Bronchial epithelial cell (primary cell): ENCODE data around the gene C16orf92. TPM values are rescaled to one million over a fixed set of nuclear protein-coding genes. Genes with fewer than 3 reads are reported as not detected.

Experiments
- DNase-seq: peaks from one replicate; pipeline ENCODE4 v3.0.0-alpha.2; 2010; ENCODE audit warnings: low read depth
- FAIRE-seq: peaks from 2 replicates; lab custom pipeline; 2011; peaks lifted over from hg19 to GRCh38; lab: Jason Lieb, UNC
- H3K27me3 ChIP-seq: 2 replicates; pipeline ENCODE4 v1.5.1; 2011; ENCODE audit warnings: low read length; ENCODE audit not compliant: control insufficient read depth, insufficient read depth
- H3K36me3 ChIP-seq: 2 replicates; pipeline ENCODE4 v1.5.1; 2011; ENCODE audit warnings: low read length; ENCODE audit not compliant: control insufficient read depth, insufficient read depth
- H3K4me3 ChIP-seq: 2 replicates; pipeline ENCODE4 v1.5.1; 2011; ENCODE audit warnings: mild to moderate bottlenecking, low read depth, low read length, control low read depth
- total RNA-seq: library from RNA; depleted of rRNA; stranded (reverse); fragments of >200 nt; gene quantifications from 2 replicates; pipeline ENCODE4 v1.2.1, GENCODE V29; 2014
- TF ChIP-seq, protein P1 (sequence below): IDR thresholded peaks from 2 replicates; pipeline ENCODE4 v1.5.1; 2011; ENCODE audit warnings: mild to moderate bottlenecking, moderate library complexity, low read length, control low read depth, inconsistent platforms; ENCODE audit not compliant: insufficient read depth, severe bottlenecking

Gene C16orf92
- total RNA-seq, 1 donor from 2014 or later = not detected

- DNase-seq = peak; percentile 41
- no peak for FAIRE-seq
- TF ChIP-seq, protein P1, sequence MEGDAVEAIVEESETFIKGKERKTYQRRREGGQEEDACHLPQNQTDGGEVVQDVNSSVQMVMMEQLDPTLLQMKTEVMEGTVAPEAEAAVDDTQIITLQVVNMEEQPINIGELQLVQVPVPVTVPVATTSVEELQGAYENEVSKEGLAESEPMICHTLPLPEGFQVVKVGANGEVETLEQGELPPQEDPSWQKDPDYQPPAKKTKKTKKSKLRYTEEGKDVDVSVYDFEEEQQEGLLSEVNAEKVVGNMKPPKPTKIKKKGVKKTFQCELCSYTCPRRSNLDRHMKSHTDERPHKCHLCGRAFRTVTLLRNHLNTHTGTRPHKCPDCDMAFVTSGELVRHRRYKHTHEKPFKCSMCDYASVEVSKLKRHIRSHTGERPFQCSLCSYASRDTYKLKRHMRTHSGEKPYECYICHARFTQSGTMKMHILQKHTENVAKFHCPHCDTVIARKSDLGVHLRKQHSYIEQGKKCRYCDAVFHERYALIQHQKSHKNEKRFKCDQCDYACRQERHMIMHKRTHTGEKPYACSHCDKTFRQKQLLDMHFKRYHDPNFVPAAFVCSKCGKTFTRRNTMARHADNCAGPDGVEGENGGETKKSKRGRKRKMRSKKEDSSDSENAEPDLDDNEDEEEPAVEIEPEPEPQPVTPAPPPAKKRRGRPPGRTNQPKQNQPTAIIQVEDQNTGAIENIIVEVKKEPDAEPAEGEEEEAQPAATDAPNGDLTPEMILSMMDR = no peak
Observed at GRCh38 chr16:30053376-30054015, 30.5 kb downstream of the C16orf92 start.

DNA sequence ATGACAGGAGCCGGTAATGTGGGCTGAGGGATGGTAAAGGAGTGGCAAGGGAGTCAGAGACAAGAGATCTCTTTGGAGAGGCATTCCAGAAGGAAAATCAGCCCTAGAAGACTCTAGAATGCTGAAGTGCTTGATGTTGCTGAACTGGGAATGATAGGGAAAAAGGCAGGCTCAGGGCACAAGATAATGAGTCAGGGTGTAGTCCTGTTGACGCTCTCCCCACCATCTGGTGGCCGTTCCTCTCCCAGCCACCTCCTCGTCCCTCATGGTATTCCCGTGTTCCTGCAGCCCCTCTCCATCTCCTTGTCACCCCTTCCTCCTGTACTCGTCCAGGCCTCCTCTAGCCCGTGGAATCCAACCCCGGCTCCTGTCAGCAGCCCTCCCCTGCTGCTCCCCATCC, 31.5 kb downstream of the C16orf92 start:
- FAIRE-seq (no peak), DNase-seq (no peak)
- H3K27me3 ChIP-seq = no peaks in the 10 kb centered on the region
- H3K36me3 ChIP-seq = no peaks in the 10 kb centered on the region
- H3K4me3 ChIP-seq = no peak overlapping the region
- TF ChIP-seq, protein P1 = no peak

More at GRCh38 chr16:30053376-30054015, 30.5 kb downstream of the C16orf92 start:
- no peaks in the 10 kb centered on the region for H3K27me3 ChIP-seq
- peak overlapping the region; percentile 58 for H3K4me3 ChIP-seq
- no peaks in the 10 kb centered on the region for H3K36me3 ChIP-seq

DNA sequence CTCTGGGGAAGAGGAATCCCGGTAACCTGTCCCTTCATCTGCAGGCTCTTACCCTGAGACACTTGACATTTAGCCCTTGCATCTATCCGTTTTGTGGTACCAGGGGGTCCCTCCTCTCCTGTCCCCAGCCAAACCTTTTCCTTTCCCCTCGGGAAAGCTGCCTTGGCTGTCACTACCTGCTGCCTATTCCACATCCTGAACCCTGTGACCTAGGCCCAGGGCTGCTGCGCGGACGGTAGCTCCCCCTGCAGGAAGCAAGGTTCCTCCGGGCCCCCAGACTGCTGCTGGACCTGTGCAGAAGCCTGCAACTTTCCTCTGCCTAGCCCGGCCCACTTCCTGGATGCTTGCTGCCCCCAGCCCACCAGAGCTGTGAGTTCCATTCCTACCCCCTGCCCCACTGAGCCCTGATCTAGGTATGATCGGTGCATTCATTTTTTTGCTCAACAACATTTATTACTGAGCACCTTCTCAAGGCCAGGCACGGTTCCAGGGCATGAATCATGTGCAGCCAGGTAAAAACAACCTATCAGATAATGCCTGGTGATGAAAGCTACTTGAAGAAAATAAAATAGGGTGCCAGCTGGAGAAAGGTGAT, 32.1 kb downstream of the C16orf92 start:
- Histone ChIP-seq H3K36me3 (no peaks in the 10 kb centered on the region), H3K27me3 (no peaks in the 10 kb centered on the region), H3K4me3 (no peak overlapping the region)
- TF ChIP-seq, protein P1 = peak; percentile 89
- no peak for FAIRE-seq
- peak; percentile 83 for DNase-seq

- DNase-seq (no peak), FAIRE-seq (no peak)
- Histone ChIP-seq H3K4me3 (no peak overlapping the region), H3K36me3 (no peaks in the 10 kb centered on the region), H3K27me3 (no peaks in the 10 kb centered on the region)
- TF ChIP-seq, protein P1 = no peak
Observed at GRCh38 chr16:30060346-30060745, 37.3 kb downstream of the C16orf92 start.

- Histone ChIP-seq H3K4me3 (no peak overlapping the region), H3K27me3 (no peaks in the 10 kb centered on the region), H3K36me3 (peaks cover 2% of the 10 kb centered on the region)
- DNase-seq (no peak), FAIRE-seq (no peak)
- TF ChIP-seq, protein P1 = no peak
Observed at GRCh38 chr16:30060836-30061554, 38.0 kb downstream of the C16orf92 start.
